HepG2 (cell line): Measurements from ENCODE around the gene SREK1. TPM values are rescaled to one million over a fixed set of nuclear protein-coding genes. Genes with fewer than 3 reads are reported as not detected.

Source experiments
- ATAC-seq: fragments of 200-7000 bp; cut with Tn5 transposase; 3 replicates; pipeline ENCODE4 v1.9.1; 2020; ENCODE audit warnings: mild to moderate bottlenecking, moderate library complexity
- BruUV-seq: library from RNA; stranded (reverse); fragments of 400-500 nt; replicated peaks from 2 replicates; lab custom pipeline; 2021; lab: Mats Ljungman, UMichigan
- CTCF ChIA-PET: fragments of 300-600 bp; formaldehyde crosslinking; extraction: SDS; loops from one replicate; lab custom pipeline; 2021; ENCODE audit warnings: low total read pairs, inconsistent platforms, low intra/inter-chr PET ratio; lab: Yijun Ruan, JAX
- POLR2A ChIA-PET: fragments of 350-600 bp; sonication (Branson Sonifier 250); formaldehyde crosslinking; loops from one replicate; lab custom pipeline; 2020; ENCODE audit warnings: antibody characterized with exemption, inconsistent platforms; lab: Yijun Ruan, JAX
- DNase-seq: peaks from one replicate; pipeline ENCODE4 v3.0.0-alpha.2; 2015; ENCODE audit warnings: low spot score
- FAIRE-seq: peaks from 3 replicates; lab custom pipeline; 2011; peaks lifted over from hg19 to GRCh38; lab: Jason Lieb, UNC
- H2AFZ ChIP-seq: one replicate; pipeline ENCODE4 v1.6.1; 2011; ENCODE audit warnings: low read length, inconsistent platforms
- H3K27ac ChIP-seq: fragments of 300-600 bp; 3 replicates; pipeline ENCODE4 v1.8.0; 2011; ENCODE audit warnings: mixed run types, mild to moderate bottlenecking, mixed read lengths, low read length, inconsistent platforms; ENCODE audit not compliant: insufficient read depth; ENCODE audit errors: extremely low read length
- H3K27me3 ChIP-seq, 2 experiments: fragments of 200-600 bp in 1 of 2; 2 replicates in 1 of 2; 3 replicates in 1 of 2; pipeline versions ENCODE4 v1.6.0 to v1.8.0; 2011; ENCODE audit warnings: low read length in 2 of 2, mild to moderate bottlenecking in 2 of 2, moderate library complexity in 2 of 2, inconsistent platforms in 1 of 2; ENCODE audit not compliant: insufficient read depth in 2 of 2, control insufficient read depth in 1 of 2
- H3K36me3 ChIP-seq, 2 experiments: fragments of 200-600 bp in 1 of 2; replicated peaks in 1 of 2; 2 replicates in 1 of 2; 3 replicates in 1 of 2; pipeline versions ENCODE4 v1.5.1 to v1.8.0; 2011; ENCODE audit warnings: low read length in 2 of 2, inconsistent platforms in 1 of 2; ENCODE audit not compliant: insufficient read depth in 2 of 2, control insufficient read depth in 1 of 2
- H3K4me1 ChIP-seq: 2 replicates; pipeline ENCODE4 v1.5.1; 2012; ENCODE audit warnings: low read length, inconsistent platforms; ENCODE audit not compliant: insufficient read depth
- H3K4me2 ChIP-seq: 2 replicates; pipeline ENCODE4 v1.6.0; 2011; ENCODE audit warnings: low read depth, low read length, inconsistent platforms
- H3K4me3 ChIP-seq, 3 experiments: fragments of 200-600 bp in 1 of 3; sonication (generic), shearing (Covaris generic) in 1 of 3; replicated peaks in 1 of 3; 2 replicates each; pipeline ENCODE4 v1.5.1; 2011 to 2016; ENCODE audit warnings: low read length in 3 of 3, inconsistent platforms in 2 of 3, low read depth in 2 of 3, mild to moderate bottlenecking in 2 of 3, control low read depth in 1 of 3, mixed read lengths in 1 of 3; ENCODE audit not compliant: insufficient read depth in 1 of 3
- H3K79me2 ChIP-seq: one replicate; pipeline ENCODE4 v1.6.1; 2011; ENCODE audit warnings: low read length, inconsistent platforms; ENCODE audit not compliant: insufficient read depth
- H3K9ac ChIP-seq: 2 replicates; pipeline ENCODE4 v1.6.0; 2011; ENCODE audit warnings: mild to moderate bottlenecking, low read depth, low read length, inconsistent platforms; ENCODE audit not compliant: insufficient read depth
- H3K9me3 ChIP-seq: 2 replicates; pipeline ENCODE4 v1.5.1; 2012; ENCODE audit warnings: mild to moderate bottlenecking, low read length
- H4K20me1 ChIP-seq: 2 replicates; pipeline ENCODE4 v1.6.0; 2011; ENCODE audit warnings: inconsistent platforms, mild to moderate bottlenecking, low read length, moderate library complexity; ENCODE audit not compliant: insufficient read depth
- HHEX ChIP-seq: IDR thresholded peaks from 2 replicates; pipeline ENCODE4 v1.6.1; 2016; ENCODE audit warnings: control low read depth
- KDM2A ChIP-seq: sonication (generic); formaldehyde crosslinking; IDR thresholded peaks from 2 replicates; pipeline ENCODE4 v1.4.0; 2020; ENCODE audit warnings: low read depth, missing genetic modification reagents, borderline replicate concordance
- MLXIP ChIP-seq: sonication (generic); formaldehyde crosslinking; IDR thresholded peaks from 2 replicates; pipeline ENCODE4 v1.9.0; 2021; ENCODE audit warnings: missing genetic modification reagents, borderline replicate concordance
- POLR2AphosphoS5 ChIP-seq: IDR thresholded peaks from 2 replicates; pipeline ENCODE4 v1.6.1; 2012; ENCODE audit warnings: low read depth, low read length
- RFX3 ChIP-seq: IDR thresholded peaks from 2 replicates; pipeline ENCODE4 v1.6.1; 2016; ENCODE audit warnings: missing biosample characterization, missing genetic modification reagents
- ZNF136 ChIP-seq: sonication (generic); formaldehyde crosslinking; IDR thresholded peaks from 2 replicates; pipeline ENCODE4 v1.8.1; 2022; ENCODE audit warnings: low read depth, mild to moderate bottlenecking, moderate library complexity, missing genetic modification reagents
- ZNF580 ChIP-seq: IDR thresholded peaks from 2 replicates; pipeline ENCODE4 v1.6.1; 2016; ENCODE audit warnings: low read depth, borderline replicate concordance
- ZZZ3 ChIP-seq: sonication (generic); formaldehyde crosslinking; IDR thresholded peaks from 2 replicates; pipeline ENCODE4 v1.4.0; 2020; ENCODE audit warnings: missing genetic modification reagents, mild to moderate bottlenecking, borderline replicate concordance
- WGBS: methylation state at CpG from one replicate; pipeline ENCODE4 v1.1.6; 2017; ENCODE audit warnings: low lambda C conversion rate; 5-methylcytosine and 5-hydroxymethylcytosine counted together
- in situ Hi-C: cut with HindIII; loops from 2 replicates; pipeline ENCODE4 v1.10.0; 2017; ENCODE audit warnings: low pct_unique_long_range_greater_than_20kb; ENCODE audit not compliant: extremely low pct_ligation_motif_present
- intact Hi-C: fragments of 100-400 bp; cut with micrococcal nuclease; formaldehyde crosslinking; loops from one replicate; pipeline ENCODE4 v1.10.0; 2022; ENCODE audit not compliant: unreplicated experiment
- polyA plus RNA-seq, 8 experiments: library from polyadenylated mRNA; depleted of rRNA in 3 of 8; stranded (reverse) in 7 of 8; unstranded in 1 of 8; fragments of >200 nt; fragmentation: Illumina TruSeq in 4 of 8; extraction: Trizol in 4 of 8; gene quantifications; 2 replicates each; pipeline versions ENCODE4 v1.2.1 to v1.2.3, GENCODE V29; 2011 to 2016; ENCODE audit warnings: low read depth in 4 of 8, missing spikeins in 1 of 8, mixed read lengths in 1 of 8; ENCODE audit not compliant: insufficient read depth in 1 of 8
- total RNA-seq, 5 experiments: library from RNA; depleted of rRNA; stranded (reverse); fragments of >200 nt; fragmentation: Illumina TruSeq; extraction: Trizol; gene quantifications; 2 replicates each; pipeline ENCODE4 v1.2.3, GENCODE V29; 2016; ENCODE audit warnings: low read depth in 1 of 5

The SREK1 gene
- total and polyA plus RNA-seq, 2 of the 13 experiments (the other 11 are each of a cell fraction or from before 2014, with no cell fraction given), result 60.6 to 90.9 TPM

GRCh38 chr5:66171349-66172344, 27.5 kb downstream of the SREK1 start (continued):
- TF ChIP-seq MLXIP (no peak), RFX3 (peak; percentile 72)

GRCh38 chr5:66174338-66174737, 30.2 kb downstream of the SREK1 start:
- no peak overlapping the region for H3K4me3 ChIP-seq
- intact Hi-C loops (no loop called here), in situ Hi-C loops (no loop called here)
- H3K36me3 ChIP-seq, result peaks cover 5 to 74% of the 10 kb centered on the region in 2 experiments
- no peaks in the 10 kb centered on the region for H3K27me3 ChIP-seq
- no peaks in the 10 kb centered on the region for H3K79me2 ChIP-seq
- ATAC-seq (peak; percentile 44; the same call in 2 of the 3 replicates), DNase-seq (peak; percentile 3), FAIRE-seq (no peak)
- H3K9ac ChIP-seq, result no peak overlapping the region
- H3K27ac ChIP-seq, result no peak overlapping the region
- no peak overlapping the region for H2AFZ ChIP-seq
- no TSS peak for BruUV-seq
- 93% methylated on average over 3 of the region's 3 CpGs for WGBS
- TF ChIP-seq POLR2AphosphoS5, result no peak
- no peak for TF ChIP-seq ZNF136 (CRISPR knock-in tag)
- no peak for TF ChIP-seq ZZZ3 (CRISPR knock-in tag)
- no peak for TF ChIP-seq ZNF580 (CRISPR knock-in tag)
- no peak for TF ChIP-seq HHEX (CRISPR knock-in tag)
- no peak for TF ChIP-seq KDM2A (CRISPR knock-in tag)
- POLR2A ChIA-PET, result no interaction called here
- H3K9me3 ChIP-seq, result no peaks in the 10 kb centered on the region
- CTCF ChIA-PET, result no interaction called here
- H4K20me1 ChIP-seq, result no peaks in the 10 kb centered on the region; the same call in 1 of the 2 replicates
- no peaks in the 10 kb centered on the region for H3K4me1 ChIP-seq
- no peak overlapping the region for H3K4me2 ChIP-seq
